DMS53 treated with DMSO at 0.1 percent for 48 hours (cell line): ENCODE results near the gene RUFY3.
"Not testable (repeated sequence)": the region's sequence is repeated elsewhere in the genome, so short reads cannot be mapped to it uniquely, and the experiment has no call there.

Experiments used
- DNase-seq: peaks from one replicate; lab custom pipeline; 2025; ENCODE audit not compliant: unreplicated experiment; lab: John Stamatoyannopoulos, UW

RUFY3 gene, protein sequence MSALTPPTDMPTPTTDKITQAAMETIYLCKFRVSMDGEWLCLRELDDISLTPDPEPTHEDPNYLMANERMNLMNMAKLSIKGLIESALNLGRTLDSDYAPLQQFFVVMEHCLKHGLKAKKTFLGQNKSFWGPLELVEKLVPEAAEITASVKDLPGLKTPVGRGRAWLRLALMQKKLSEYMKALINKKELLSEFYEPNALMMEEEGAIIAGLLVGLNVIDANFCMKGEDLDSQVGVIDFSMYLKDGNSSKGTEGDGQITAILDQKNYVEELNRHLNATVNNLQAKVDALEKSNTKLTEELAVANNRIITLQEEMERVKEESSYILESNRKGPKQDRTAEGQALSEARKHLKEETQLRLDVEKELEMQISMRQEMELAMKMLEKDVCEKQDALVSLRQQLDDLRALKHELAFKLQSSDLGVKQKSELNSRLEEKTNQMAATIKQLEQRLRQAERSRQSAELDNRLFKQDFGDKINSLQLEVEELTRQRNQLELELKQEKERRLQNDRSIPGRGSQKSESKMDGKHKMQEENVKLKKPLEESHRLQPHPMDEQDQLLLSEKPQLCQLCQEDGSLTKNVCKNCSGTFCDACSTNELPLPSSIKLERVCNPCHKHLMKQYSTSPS

DNA sequence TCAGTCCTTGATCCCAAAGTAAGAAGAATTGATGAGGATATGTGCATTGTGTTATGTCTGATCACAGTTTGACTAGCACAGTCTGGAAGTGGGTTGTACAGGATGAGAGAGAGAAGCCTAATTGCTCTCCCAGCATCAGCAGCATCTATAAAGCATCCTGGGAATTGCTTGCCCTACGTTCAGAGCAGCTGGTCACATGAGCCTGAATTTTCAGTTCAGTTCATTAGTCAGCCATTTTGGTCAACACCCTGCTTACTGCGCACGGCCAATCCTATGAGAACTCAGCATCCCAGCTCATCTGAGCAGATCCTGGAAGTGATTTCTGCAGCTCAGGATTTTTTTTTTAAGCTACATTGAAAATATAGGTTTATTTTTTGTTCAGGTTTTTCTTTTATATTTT, at the start of gene RUFY3:
RUFY3 (plus strand) TSS at position 218 of the 400 bp plus-strand sequence. CDS start 610 bp downstream, outside the sequence.
- DNase-seq = peak; percentile 37

DNA sequence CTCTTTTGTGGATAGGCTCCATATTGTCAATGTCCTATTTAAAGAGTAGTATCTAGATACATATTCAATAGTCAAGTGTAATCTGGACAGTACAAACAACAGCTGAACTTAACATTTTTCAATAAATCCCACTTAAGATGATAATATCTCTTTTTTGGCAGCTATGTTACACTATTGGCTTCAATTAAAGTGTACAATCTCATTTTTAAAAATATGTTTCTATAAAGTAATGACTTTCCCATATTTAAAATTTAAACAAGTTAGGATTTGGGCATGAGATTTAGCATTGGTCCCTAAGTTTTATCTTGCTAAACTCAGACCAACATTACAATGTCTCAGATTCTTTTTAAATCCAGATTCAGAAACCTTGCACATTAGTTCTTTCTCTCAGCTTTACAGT, 47.6 kb upstream of the RUFY3 start:
- no peak for DNase-seq

DNA sequence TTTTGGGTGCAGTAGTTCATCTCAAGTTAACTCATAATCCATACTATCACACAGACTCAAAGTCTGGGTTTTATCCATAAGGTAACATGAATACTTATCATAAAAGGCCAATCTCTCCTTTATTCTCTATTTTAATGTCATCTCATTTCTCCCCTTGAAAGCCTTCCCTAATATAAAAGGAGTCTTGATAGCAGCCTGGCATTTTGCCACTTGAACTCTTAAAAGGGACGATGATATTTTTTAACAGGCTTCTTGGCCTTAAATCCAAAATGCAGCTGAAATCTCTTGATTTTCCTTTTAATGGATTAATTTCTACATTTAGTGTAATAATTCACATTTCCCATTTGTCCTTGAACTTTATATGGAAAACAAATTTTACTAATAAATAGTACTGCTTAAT, 47.0 kb upstream of the RUFY3 start:
- DNase-seq = no peak

DNA sequence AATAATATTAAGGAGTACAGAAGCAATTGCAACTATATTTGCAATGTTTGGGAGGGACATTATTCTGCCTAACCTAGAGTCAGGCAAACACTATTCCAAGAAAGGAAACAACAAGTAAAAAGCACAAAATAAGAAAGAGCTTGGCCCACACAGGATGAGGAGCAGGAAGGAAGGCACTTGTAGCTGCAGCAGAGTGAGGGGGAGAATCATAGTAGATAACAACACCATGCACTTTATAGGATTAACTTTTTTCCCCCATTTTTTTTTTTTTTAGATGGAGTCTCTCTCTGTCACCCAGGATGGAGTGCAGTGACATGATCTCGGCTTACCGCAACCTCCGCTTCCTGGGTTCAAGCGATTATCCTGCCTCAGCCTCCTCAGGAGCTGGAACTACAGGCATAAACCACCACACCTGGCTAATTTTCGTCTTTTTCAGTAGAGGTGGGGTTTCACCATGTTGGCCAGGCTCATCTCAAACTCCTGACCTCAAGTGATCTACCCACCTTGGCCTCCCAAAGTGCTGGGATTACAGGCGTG, 45.1 kb upstream of the RUFY3 start:
- DNase-seq = no peak

DNA sequence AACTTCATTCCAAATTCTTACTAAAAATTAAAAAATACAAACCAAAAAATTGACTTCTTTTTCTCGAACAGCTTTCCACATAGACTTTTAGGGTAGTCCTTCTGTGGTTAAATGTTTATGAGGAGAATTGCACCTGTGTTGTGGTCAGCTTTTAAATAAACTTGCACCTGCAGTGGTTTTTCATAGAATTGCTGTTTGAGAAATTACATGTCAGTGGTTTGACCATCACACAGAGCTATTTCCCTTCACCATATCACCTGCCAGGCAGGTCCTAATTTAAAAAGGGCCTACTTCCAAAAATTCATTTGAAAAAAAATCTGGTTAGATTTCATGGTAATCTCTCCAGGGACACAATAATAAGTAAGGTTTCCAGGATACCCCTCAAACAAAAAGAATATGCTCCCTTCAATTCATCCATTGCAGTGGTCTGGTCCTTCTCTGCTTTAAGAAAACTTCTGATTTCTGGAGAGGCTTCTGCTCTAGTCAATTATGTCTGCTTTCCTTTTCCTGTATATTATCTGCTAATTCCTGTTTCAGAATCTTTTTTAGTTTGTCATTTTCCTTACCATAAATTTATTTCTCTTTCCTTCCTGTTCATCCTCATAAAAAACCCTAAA, 43.3 kb upstream of the RUFY3 start:
- no peak for DNase-seq

DNA sequence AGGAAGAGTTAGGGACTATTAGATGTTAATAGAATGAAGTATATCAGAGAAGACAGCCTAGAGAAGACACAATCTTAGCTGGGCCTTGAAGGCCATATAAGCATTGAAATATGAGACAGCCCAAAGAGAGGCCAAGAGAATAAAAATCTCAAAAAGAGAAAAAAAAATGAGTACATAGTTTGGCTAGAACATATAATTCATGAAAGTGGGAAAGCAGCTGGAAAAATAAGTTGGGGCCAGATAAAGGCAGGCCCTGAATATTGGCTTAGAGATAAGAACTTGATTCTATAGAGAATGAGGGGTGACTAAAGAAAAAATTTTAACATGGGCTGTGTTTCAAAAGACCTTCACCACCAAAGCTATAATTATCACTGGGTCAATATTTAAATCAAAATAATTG, 40.8 kb upstream of the RUFY3 start:
- no peak for DNase-seq

DNA sequence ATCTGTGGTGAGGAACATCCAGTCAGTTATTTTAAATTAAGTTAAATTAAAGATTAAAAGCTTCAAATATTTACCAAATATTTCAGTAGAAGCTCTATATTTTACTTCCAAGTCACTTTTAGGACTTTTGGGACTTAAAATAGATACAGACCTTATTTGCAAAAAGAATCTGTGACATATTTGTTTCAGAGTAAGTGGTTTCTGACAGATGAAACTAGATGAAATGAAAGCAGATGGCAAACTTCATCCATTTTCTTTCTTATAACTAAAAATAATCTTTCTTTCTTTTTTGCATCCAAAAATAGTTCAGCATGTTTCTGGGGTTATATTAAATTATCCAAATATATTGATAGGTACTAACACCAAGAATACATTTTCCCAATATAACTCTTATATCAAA, 40.1 kb upstream of the RUFY3 start:
- DNase-seq = no peak

DNA sequence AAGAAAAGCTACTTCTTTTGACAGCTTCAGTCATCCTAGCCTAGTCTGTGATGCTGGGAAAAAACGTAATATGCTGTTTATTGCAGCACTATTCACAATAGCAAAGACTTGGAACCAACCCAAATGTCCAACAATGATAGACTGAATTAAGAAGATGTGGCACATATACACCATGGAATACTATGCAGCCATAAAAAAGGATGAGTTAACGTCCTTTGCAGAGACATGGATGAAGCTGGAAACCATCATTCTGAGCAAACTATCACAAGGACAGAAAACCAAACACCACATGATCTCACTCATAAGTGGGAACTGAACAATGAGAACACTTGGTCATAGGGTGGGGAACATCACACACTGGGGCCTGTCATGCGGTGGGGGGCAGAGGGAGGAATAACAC, 39.6 kb upstream of the RUFY3 start:
- not testable (repeated sequence) for DNase-seq

DNA sequence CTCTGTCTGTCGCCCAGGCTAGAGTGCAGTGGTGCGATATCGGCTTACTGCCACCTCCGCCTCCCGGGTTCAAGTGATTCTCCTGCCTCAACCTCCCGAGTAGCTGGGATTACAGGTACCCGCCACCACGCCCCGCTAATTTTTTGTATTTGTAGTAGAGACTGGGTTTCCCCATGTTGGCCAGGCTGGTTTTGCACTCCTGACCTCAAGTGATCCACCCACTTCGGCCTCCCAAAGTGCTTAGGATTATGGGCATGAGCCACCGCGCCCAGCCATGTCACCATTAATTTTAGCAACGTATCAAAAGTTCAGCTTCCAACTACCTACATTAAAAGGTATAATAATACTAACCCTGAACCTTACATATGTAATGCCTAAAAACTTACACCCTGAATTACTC, 34.4 kb upstream of the RUFY3 start:
- DNase-seq = no peak

DNA sequence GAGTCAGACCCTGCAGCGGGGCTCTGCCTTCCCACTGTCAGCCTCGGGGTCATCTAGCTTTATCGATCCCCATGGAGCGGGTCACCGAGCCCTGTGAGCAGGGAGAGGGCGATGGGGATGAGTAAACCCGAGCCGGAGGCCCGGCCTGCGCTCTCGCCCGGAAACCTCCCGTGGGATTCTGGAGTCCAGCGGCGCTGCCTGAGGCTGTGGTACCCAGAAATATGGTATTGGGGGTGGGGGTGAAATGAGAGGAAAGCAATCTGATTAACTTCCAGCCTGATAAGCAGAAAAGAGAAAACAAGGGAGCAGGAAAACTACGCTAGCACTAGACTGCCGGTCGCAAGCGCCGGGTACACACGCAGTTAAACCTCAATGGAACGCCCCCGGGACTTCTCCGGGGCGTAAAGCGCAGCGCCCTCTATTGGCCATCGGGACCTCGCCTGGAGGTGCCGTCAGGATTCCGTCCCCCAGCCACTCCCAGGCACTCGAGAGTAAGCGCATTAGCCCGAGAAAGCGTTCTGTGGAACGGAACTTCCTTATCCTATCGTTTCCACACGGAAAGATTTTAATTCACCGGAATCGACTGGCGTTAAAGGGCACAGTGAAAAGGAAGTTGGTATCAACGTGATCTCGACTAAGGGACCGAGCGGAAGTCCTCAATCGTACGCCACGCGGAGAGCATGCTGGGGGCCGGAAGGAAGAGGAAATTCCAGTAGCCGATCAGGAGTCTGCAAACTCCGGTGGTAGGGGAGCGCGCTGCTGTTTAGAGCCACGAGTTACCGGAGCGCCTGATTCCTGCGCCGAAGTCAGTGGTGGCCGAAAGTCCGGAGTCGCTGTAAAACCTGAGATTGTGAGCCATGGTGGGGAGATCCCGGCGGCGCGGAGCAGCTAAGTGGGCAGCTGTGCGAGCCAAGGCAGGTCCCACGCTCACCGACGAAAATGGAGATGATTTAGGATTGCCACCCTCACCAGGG, 33.7 kb upstream of the RUFY3 start, which contains the start of gene UTP3:
UTP3 (plus strand) TSS at position 712 of the 974 bp plus-strand sequence; CDS start at position 858, 146 bp downstream.
- peak; percentile 92 for DNase-seq

DNA sequence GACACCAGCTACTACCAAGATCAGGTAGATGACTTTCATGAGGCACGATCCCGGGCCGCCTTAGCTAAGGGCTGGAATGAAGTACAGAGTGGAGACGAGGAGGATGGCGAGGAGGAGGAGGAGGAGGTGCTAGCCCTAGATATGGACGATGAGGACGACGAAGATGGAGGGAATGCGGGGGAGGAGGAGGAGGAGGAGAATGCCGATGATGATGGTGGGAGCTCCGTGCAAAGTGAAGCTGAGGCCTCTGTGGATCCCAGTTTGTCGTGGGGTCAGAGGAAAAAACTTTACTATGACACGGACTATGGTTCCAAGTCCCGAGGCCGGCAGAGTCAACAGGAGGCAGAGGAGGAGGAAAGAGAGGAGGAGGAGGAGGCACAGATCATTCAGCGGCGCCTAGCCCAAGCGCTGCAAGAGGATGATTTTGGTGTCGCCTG, 33.0 kb upstream of the RUFY3 start:
- DNase-seq = no peak

DNA sequence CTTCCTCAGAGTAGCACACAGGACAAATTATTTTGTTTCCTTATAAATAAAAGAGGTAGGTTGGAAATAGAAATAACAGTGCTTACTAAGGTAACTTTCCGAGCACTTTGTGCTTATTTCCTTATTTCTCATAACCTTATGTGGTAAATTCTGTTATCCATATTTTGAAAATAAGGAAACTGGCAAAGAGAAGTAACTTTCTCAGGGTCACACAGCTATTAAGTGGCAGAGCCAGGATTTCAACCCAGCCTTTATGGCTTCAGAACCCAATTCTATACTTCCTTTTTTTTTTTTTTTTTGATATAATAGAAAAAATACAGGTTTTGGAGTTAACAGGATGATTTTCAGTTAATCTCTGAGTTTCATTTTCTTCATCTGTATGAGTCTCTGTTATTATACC, 30.1 kb upstream of the RUFY3 start:
- DNase-seq = no peak

DNA sequence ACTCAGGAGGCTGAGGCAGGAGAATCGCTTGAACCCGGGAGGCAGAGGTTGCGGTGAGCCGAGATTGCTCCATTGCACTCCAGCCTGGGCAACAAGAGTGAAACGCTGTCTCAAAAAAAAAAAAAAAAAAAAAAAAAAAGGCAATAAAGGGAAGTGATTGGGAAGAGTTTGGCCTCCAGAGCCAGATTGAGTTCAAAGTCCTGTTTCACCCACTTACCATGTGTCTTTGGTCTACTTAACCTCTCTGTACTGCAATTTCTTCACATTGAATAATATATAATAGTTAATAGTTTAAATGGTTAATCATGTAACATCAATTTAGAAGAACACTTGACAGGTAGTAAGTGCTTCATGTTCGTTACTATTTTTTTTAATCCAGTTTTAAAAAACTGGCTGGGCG, 27.1 kb upstream of the RUFY3 start:
- DNase-seq = not testable (repeated sequence)

DNA sequence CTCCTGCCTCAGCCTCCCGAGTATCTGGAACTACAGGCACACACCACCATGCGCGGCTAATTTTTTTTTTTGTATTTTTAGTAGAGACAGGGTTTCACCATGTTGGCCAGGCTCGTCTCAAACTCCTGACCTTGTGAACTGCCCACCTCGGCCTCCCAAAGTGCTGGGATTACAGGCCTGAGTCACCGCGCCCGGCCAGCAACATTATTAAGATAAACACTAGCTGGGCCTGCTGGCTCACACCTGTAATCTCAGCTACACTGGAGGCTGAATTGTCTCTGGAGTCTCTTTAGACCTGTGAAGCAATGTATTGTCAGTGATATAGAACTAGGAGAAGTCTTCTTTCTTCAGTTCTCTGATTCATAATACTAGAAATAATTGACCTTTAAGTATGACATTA, 23.3 kb upstream of the RUFY3 start:
- DNase-seq = not testable (repeated sequence)

DNA sequence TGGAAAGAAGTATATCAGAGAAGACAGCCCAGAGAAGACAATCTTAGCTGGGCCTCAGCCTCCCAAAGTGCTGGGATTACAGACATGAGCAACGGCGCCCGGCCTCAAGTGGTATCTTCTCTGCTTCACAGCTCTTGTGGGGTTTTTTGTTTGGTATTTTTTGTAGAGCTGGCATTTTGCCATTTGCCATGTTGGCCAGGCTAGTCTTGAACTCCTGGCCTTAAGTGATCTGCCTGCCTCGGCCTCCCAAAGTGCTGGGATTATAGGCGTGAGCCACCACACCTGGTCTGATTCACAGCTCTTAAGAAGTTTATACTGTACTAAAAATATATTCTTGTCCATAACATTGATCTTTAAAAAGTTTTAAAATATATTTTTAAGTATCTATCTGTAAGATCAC, 21.1 kb upstream of the RUFY3 start:
- no peak for DNase-seq

DNA sequence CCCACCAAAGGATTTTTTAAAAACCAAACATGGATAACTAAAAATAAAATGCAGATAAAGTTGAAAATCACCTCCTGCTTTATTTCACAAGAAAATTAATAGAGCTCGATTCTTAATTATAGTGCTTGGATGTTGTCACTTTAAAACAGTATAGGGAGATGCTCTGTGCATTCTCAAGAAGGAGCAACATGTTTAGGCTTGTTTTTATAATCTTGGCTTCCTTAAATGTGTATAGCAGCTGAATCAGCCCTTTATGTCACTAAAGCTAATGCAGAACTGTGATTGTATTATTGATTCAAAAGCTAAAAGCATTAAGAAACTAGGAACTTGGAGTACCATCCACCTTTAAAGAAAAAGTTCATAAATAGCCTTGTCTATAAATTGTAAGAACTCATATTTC, 20.5 kb upstream of the RUFY3 start:
- DNase-seq = no peak

DNA sequence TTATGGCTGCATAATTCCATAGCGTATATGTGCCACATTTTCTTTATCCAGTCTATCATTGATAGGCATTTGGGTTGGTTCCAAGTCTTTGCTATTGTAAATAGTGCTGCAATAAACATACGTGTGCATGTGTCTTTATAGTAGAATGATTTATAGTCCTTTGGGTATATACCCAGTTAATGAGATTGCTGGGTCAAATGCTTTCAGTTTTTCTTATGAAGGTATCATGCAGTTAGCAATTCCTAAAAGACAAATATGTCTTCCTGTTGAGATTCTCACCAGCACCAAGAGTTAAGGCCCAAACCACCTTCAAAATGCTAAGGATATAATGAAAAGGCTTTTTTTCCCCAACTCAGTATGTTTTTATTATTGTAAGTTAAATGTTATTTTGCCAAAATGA, 19.2 kb upstream of the RUFY3 start:
- DNase-seq = not testable (repeated sequence)

DNA sequence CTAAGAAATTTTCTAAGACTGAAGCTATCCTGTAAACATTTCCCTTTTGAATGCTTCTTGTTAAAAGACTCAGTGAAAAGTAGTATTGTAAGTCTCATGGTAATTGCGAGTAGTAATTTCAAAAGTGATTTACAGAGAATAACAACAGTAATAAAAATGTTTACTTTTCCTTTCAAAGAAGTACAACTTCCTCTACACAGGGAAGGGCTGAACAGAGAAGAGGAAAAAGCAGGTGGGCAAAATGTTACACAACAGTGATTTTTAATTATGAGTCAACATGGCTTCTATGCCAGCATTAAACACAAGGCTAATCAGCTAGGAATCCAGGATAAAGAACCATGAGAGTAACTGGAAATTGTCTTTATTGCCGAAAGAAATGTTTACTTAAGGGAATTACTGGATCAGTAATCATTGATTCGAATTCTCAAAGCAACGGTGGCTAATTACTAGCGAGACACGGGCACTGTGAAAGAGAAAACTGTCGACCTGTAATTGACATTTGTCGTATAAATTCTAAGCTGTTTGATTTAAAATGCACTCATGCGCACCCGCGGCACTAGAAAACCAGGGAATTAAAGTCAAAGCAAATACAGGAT, 18.0 kb upstream of the RUFY3 start:
- DNase-seq = no peak

DNA sequence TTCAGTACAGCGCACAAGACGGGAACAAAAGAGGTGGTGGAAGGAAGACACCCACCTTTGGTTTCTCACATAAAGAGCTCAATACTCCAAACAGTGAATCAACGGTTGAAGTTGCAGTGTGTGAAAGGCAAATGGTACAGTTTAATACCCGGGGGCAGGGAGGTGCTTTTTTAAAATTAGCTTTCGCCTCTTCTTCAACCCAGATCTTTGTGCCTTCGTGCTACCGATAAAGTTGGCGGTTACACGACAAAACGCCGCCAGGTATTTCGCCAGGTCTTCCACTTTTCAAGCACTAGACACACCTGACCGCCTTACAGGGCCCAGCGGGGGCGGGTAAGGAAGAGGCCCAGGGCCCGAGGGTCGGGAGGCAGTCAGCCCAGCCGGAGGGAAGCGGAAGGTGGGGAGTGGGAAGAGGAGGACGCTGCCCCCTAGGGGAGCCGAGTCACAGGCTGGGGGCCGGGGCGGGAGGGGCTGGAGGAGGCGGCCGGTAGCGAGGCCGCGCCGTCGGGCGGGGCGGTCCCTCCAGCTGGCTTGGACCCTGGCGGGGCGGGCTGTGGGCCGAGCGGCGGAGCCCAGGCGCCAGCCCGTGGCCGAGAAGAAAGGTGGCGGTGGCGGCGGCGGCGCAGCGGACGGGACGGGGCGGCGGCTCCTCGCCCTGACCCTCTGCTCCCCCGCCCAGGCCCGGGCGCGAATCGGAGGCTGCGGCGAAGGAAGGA, 17.4 kb upstream of the RUFY3 start:
- peak; percentile 46 for DNase-seq

DNA sequence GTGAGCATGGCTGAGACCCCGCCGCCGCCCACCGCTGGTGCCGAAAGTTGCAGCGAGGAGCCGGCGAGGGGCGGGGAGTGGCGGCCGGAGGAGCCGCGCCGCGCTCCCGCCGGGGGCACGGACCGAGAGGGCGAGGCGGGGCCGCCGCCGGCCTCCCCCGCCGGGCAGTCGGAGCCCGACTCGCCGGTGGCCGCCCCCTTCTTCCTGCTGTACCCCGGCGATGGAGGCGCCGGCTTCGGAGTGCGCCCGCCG, 16.9 kb upstream of the RUFY3 start:
- no peak for DNase-seq
